Lower leg skin (tissue), 4 donors: ENCODE results near the gene RNF5. TPM values are rescaled to one million over a fixed set of nuclear protein-coding genes. Genes with fewer than 3 reads are reported as not detected.
"Not testable (repeated sequence)": the region's sequence is repeated elsewhere in the genome, so short reads cannot be mapped to it uniquely, and the experiment has no call there.

Experiments
- DNase-seq, 2 donors: peaks; one replicate each; pipeline ENCODE4 v3.0.0-alpha.2; 2019; ENCODE audit warnings: low spot score in 2 of 2
- H3K4me3 ChIP-seq: fragments of 200-600 bp; sonication (generic); 2 replicates; pipeline ENCODE4 v1.5.1; 2017; ENCODE audit warnings: mild to moderate bottlenecking, low read depth; ENCODE audit not compliant: poor library complexity, severe bottlenecking
- POLR2A ChIP-seq, 2 donors: fragments of 450-650 bp; IDR thresholded peaks; one replicate each; pipeline ENCODE4 v1.6.1; 2016 to 2017; ENCODE audit warnings: antibody characterized with exemption in 2 of 2, mild to moderate bottlenecking in 1 of 2, moderate library complexity in 1 of 2
- WGBS, 2 donors: methylation state at CpG; one replicate each; pipeline ENCODE4 v1.1.5; 2018; 5-methylcytosine and 5-hydroxymethylcytosine counted together
- intact Hi-C: fragments of 100-400 bp; cut with DNase I; formaldehyde crosslinking; loops from one replicate; pipeline ENCODE4 v1.15.0; 2023; ENCODE audit warnings: low total_unique reads
- total RNA-seq, 4 donors: library from RNA; depleted of rRNA; stranded (reverse); fragments of >200 nt; gene quantifications; one replicate each; pipeline ENCODE4 v1.1.0, GENCODE V29; 2016
- TF ChIP-seq, protein P1 (sequence below), 3 donors: fragments of 450-650 bp; IDR thresholded peaks; one replicate each; pipeline ENCODE4 v1.5.1; 2016; ENCODE audit warnings: antibody characterized with exemption in 3 of 3, mild to moderate bottlenecking in 3 of 3, moderate library complexity in 2 of 3

The RNF5 gene
- total RNA-seq, 4 donors from 2014 or later, result 52.4 to 75.3 (median 56.8) TPM

- TF ChIP-seq, protein P1, sequence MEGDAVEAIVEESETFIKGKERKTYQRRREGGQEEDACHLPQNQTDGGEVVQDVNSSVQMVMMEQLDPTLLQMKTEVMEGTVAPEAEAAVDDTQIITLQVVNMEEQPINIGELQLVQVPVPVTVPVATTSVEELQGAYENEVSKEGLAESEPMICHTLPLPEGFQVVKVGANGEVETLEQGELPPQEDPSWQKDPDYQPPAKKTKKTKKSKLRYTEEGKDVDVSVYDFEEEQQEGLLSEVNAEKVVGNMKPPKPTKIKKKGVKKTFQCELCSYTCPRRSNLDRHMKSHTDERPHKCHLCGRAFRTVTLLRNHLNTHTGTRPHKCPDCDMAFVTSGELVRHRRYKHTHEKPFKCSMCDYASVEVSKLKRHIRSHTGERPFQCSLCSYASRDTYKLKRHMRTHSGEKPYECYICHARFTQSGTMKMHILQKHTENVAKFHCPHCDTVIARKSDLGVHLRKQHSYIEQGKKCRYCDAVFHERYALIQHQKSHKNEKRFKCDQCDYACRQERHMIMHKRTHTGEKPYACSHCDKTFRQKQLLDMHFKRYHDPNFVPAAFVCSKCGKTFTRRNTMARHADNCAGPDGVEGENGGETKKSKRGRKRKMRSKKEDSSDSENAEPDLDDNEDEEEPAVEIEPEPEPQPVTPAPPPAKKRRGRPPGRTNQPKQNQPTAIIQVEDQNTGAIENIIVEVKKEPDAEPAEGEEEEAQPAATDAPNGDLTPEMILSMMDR (IDR thresholded peaks at IDR 0.05), result no peak
- no peak for TF ChIP-seq POLR2A (IDR thresholded peaks at IDR 0.05)
- WGBS, 2 donors, result 78 to 83% methylated on average over 4 of the region's 4 CpGs
- intact Hi-C loops, result no loop called here
- DNase-seq, result no peak
- H3K4me3 ChIP-seq, result no peak overlapping the region
Observed at GRCh38 chr6:32133786-32134185, 44.4 kb upstream of the RNF5 start.

DNA sequence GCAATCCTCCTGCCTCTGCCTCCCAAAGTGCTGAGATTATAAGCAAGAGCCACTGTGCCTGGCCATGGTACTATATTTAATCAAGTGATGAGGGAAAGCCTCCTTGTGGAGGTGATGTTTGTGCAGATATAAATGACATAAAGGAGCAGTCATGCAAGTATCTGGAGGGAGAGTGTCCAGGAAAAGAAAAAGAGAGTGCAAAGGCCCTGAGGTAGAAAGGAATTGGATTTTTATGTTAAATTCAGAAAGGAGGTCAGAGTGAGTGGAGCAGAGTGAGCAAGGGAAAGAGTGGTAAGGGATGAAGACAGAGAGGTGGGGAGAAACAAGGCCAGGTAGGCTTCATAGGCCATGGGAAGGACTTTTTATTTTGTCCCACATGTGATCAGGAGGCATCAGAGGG, 40.8 kb upstream of the RNF5 start:
- DNase-seq, result no peak
- TF ChIP-seq, protein P1 (IDR thresholded peaks at IDR 0.05), result no peak
- no peak for TF ChIP-seq POLR2A (IDR thresholded peaks at IDR 0.05)
- intact Hi-C loops, result no loop called here
- H3K4me3 ChIP-seq, result no peak overlapping the region

GRCh38 chr6:32139590-32139989, 38.6 kb upstream of the RNF5 start:
- intact Hi-C loops, result no loop called here
- H3K4me3 ChIP-seq, result no peak overlapping the region
- TF ChIP-seq, protein P1 (IDR thresholded peaks at IDR 0.05), result no peak
- TF ChIP-seq POLR2A (IDR thresholded peaks at IDR 0.05), result no peak
- no peak for DNase-seq
- WGBS, 2 donors, result 63 to 66% methylated on average over 5 of the region's 5 CpGs

GRCh38 chr6:32140420-32141046, 37.7 kb upstream of the RNF5 start:
- no peak overlapping the region for H3K4me3 ChIP-seq
- DNase-seq, result no peak
- TF ChIP-seq, protein P1 (IDR thresholded peaks at IDR 0.05), result no peak
- no peak for TF ChIP-seq POLR2A (IDR thresholded peaks at IDR 0.05)
- WGBS, 2 donors, result 88% methylated on average over 5 of the region's 5 CpGs
- intact Hi-C loops, result no loop called here

- intact Hi-C loops, result not testable (repeated sequence)
Observed at GRCh38 chr6:32144238-32144637, 34.0 kb upstream of the RNF5 start.

DNA sequence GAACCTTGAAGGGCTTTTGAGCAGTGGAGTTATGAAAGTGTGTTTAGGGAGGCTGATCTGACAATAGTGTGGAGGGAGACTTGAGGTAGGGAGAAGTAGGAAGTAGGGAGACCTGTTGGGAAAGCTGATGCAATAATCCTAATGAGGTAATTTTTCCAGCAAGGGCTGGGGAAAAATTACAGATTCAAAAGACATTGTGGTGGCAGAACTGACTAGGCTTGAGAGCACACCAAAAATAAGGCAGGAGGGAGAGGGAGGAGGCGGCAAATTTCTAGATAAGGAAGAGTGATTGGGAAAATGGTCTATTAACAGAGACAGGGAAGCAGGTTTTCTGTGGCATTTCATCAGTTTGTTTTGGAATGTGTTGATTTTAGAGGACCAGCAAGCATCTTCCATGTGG, 31.9 kb upstream of the RNF5 start:
- DNase-seq, result no peak
- intact Hi-C loops, result no loop called here
- TF ChIP-seq, protein P1 (IDR thresholded peaks at IDR 0.05), result no peak
- no peak for TF ChIP-seq POLR2A (IDR thresholded peaks at IDR 0.05)
- 82 to 90% methylated on average over 1 of the region's 1 CpG for WGBS, 2 donors
- no peak overlapping the region for H3K4me3 ChIP-seq

More at GRCh38 chr6:32144238-32144637, 34.0 kb upstream of the RNF5 start:
- not testable (repeated sequence) for DNase-seq, H3K4me3 ChIP-seq
- 81 to 83% methylated on average over 7 of the region's 7 CpGs for WGBS, 2 donors
